GM23248 (cell line): ENCODE measurements around the gene PRR15.

Experiments
- EZH2 ChIP-seq: fragments of 200-600 bp; sonication (generic); IDR thresholded peaks from 2 replicates; pipeline ENCODE4 v1.6.1; 2018; ENCODE audit warnings: antibody characterized with exemption, mild to moderate bottlenecking; ENCODE audit not compliant: insufficient read depth, poor library complexity, severe bottlenecking
- EZH2phosphoT487 ChIP-seq: fragments of 200-600 bp; sonication (generic); IDR thresholded peaks from 2 replicates; pipeline ENCODE4 v1.6.1; 2018; ENCODE audit warnings: antibody characterized with exemption, moderate library complexity, mild to moderate bottlenecking, low read depth; ENCODE audit not compliant: insufficient read depth

GRCh38 chr7:29561271-29561670 is 2.4 kb upstream of the PRR15 start:
- TF ChIP-seq EZH2 (no peak), EZH2phosphoT487 (no peak)
